Parathyroid adenoma (tissue), 2 donors: ENCODE data around the gene ST14.

ENCODE experiments used
- H2AFZ ChIP-seq: fragments of 300-600 bp; sonication (generic); one replicate; pipeline ENCODE4 v1.7.0; 2017; ENCODE audit warnings: antibody characterized with exemption, mild to moderate bottlenecking
- H3K27ac ChIP-seq: fragments of 300-600 bp; sonication (generic); one replicate; pipeline ENCODE4 v1.7.0; 2017
- H3K27me3 ChIP-seq: fragments of 300-600 bp; sonication (generic); one replicate; pipeline ENCODE4 v1.7.0; 2017; ENCODE audit warnings: low read length; ENCODE audit not compliant: control insufficient read depth, insufficient read depth
- H3K36me3 ChIP-seq: fragments of 300-600 bp; sonication (generic); one replicate; pipeline ENCODE4 v1.7.0; 2017; ENCODE audit warnings: low read length; ENCODE audit not compliant: control insufficient read depth, insufficient read depth
- H3K4me1 ChIP-seq: fragments of 300-600 bp; sonication (generic); one replicate; pipeline ENCODE4 v1.7.0; 2017; ENCODE audit warnings: control low read depth
- H3K4me2 ChIP-seq: fragments of 300-600 bp; sonication (generic); one replicate; pipeline ENCODE4 v1.7.0; 2017; ENCODE audit warnings: low read length
- H3K4me3 ChIP-seq: fragments of 300-600 bp; sonication (generic); one replicate; pipeline ENCODE4 v1.7.0; 2017; ENCODE audit warnings: low read depth, low read length
- H3K79me2 ChIP-seq: fragments of 300-600 bp; sonication (generic); one replicate; pipeline ENCODE4 v1.7.0; 2017; ENCODE audit warnings: control low read depth
- H3K9ac ChIP-seq: fragments of 300-600 bp; sonication (generic); one replicate; pipeline ENCODE4 v1.7.0; 2017; ENCODE audit warnings: mild to moderate bottlenecking
- H3K9me3 ChIP-seq: fragments of 300-600 bp; sonication (generic); one replicate; pipeline ENCODE4 v1.7.0; 2017; ENCODE audit warnings: low read length; ENCODE audit not compliant: control insufficient read depth
- TF ChIP-seq, protein P1 (sequence below): fragments of 300-600 bp; sonication (generic); IDR thresholded peaks from one replicate; pipeline ENCODE4 v1.7.0; 2017; ENCODE audit warnings: antibody characterized with exemption, mild to moderate bottlenecking
- donor health status: primary hyperparathyroidism.

ST14 gene

DNA sequence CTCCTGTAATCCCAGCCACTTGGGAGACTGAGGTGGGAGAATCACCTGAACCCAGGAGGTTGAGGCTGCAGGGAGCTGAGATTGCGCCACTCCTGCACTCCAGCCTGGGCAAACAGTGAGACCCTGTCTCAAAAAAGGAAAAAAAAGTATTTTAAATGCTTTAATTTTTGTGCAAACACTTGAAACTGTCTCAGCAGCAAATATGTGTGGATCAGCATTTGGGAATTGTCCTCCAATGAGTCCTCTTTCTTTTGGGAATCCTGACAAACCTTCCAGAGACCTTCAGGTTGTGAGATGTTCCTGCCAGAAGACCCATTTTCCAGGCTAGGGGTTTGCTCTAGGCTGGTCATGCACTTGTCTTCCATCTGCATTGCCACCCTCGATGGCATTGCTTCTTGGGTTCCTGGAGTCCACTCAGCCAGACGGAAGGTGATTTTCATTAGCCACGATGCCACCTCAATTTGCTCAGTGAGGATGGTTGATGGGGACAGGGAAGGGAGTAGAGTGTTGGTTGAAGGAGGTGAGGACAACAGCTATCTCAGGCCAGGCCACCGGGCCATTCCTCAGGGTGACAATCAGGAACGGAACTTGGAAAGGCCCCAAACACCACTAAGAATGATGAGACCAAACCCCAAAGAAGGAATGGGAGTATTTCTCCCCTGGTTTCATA, 55.4 kb downstream of the ST14 start:
- Histone ChIP-seq H3K27ac (no peak overlapping the region), H3K79me2 (no peaks in the 10 kb centered on the region), H3K36me3 (no peaks in the 10 kb centered on the region), H3K4me3 (no peak overlapping the region), H3K4me1 (no peaks in the 10 kb centered on the region), H3K9ac (no peak overlapping the region), H3K9me3 (no peaks in the 10 kb centered on the region), H2AFZ (no peak overlapping the region), H3K4me2 (no peak overlapping the region), H3K27me3 (no peaks in the 10 kb centered on the region)
- TF ChIP-seq, protein P1, sequence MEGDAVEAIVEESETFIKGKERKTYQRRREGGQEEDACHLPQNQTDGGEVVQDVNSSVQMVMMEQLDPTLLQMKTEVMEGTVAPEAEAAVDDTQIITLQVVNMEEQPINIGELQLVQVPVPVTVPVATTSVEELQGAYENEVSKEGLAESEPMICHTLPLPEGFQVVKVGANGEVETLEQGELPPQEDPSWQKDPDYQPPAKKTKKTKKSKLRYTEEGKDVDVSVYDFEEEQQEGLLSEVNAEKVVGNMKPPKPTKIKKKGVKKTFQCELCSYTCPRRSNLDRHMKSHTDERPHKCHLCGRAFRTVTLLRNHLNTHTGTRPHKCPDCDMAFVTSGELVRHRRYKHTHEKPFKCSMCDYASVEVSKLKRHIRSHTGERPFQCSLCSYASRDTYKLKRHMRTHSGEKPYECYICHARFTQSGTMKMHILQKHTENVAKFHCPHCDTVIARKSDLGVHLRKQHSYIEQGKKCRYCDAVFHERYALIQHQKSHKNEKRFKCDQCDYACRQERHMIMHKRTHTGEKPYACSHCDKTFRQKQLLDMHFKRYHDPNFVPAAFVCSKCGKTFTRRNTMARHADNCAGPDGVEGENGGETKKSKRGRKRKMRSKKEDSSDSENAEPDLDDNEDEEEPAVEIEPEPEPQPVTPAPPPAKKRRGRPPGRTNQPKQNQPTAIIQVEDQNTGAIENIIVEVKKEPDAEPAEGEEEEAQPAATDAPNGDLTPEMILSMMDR = no peak

GRCh38 chr11:130215531-130216220, 56.1 kb downstream of the ST14 start:
- H3K9ac ChIP-seq = no peak overlapping the region
- no peaks in the 10 kb centered on the region for H3K79me2 ChIP-seq
- no peak overlapping the region for H3K27ac ChIP-seq
- H2AFZ ChIP-seq = no peak overlapping the region
- no peak overlapping the region for H3K4me2 ChIP-seq
- no peaks in the 10 kb centered on the region for H3K4me1 ChIP-seq
- TF ChIP-seq, protein P1 = no peak
- no peaks in the 10 kb centered on the region for H3K27me3 ChIP-seq
- no peaks in the 10 kb centered on the region for H3K36me3 ChIP-seq
- no peak overlapping the region for H3K4me3 ChIP-seq
- H3K9me3 ChIP-seq = no peaks in the 10 kb centered on the region

DNA sequence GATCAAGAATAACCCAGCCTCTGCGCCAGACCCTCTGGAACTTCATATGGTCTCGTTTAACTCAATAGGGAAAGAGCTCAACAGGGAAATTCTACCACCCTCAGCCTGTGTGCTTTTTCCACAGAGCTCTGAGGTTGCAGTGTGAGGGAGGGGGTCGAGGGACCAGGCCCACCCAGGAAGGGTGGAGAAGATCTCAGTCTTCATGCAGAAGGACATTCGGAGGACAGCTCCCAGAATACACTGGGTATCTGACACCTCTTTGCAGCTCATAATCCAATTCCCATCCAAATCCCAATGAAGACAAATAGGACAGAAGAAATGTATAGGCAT, 56.6 kb downstream of the ST14 start:
- Histone ChIP-seq H3K4me3 (no peak overlapping the region), H3K79me2 (no peaks in the 10 kb centered on the region), H3K36me3 (no peaks in the 10 kb centered on the region), H3K27ac (no peak overlapping the region), H3K9me3 (no peaks in the 10 kb centered on the region), H3K9ac (no peak overlapping the region), H2AFZ (no peak overlapping the region), H3K4me2 (no peak overlapping the region), H3K4me1 (no peaks in the 10 kb centered on the region), H3K27me3 (no peaks in the 10 kb centered on the region)
- TF ChIP-seq, protein P1 = no peak

DNA sequence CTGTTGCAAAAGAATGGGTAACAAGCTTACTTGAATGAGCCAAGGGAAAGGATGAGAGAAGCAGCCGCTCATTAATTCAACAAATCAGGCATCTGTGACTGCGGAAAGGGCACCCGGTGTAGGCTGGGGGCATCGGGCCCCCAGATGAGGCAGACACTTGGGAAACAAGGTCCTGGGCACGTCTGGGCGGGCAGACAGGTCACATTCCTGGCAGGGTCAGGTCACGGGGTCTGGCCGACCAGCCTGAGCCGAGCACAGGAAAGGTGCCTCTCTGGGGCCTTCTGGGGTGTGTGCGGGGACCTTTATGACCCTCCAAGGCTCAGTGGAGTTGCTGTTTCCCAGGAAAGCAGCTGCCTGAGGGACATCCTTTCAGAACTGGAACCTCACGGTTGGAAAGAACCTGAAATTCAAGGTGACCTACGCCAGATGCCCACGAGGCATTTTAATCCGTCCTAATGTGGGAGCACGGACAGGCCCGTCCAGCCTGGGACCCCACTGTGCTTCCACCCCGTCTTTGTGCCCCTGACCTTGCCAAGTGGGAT, 57.1 kb downstream of the ST14 start:
- TF ChIP-seq, protein P1 = no peak
- no peak overlapping the region for H3K9ac ChIP-seq
- no peaks in the 10 kb centered on the region for H3K27me3 ChIP-seq
- H3K9me3 ChIP-seq = no peaks in the 10 kb centered on the region
- no peak overlapping the region for H3K4me2 ChIP-seq
- no peak overlapping the region for H3K27ac ChIP-seq
- H3K36me3 ChIP-seq = no peaks in the 10 kb centered on the region
- no peak overlapping the region for H2AFZ ChIP-seq
- no peaks in the 10 kb centered on the region for H3K4me1 ChIP-seq
- no peaks in the 10 kb centered on the region for H3K79me2 ChIP-seq
- H3K4me3 ChIP-seq = no peak overlapping the region
